Hepatocyte (in vitro differentiated cells): ENCODE data around the gene MAU2. TPM values are rescaled to one million over a fixed set of nuclear protein-coding genes. Genes with fewer than 3 reads are reported as not detected.

ENCODE experiments used
- DNase-seq: peaks from one replicate; pipeline ENCODE4 v3.0.0-alpha.2; 2016; ENCODE audit warnings: low spot score
- H2AFZ ChIP-seq: fragments of 200-600 bp; sonication (generic); 2 replicates; pipeline ENCODE4 v1.6.0; 2016; ENCODE audit warnings: antibody characterized with exemption, mild to moderate bottlenecking
- H3K27ac ChIP-seq: fragments of 200-600 bp; sonication (generic); 2 replicates; pipeline ENCODE4 v1.5.1; 2016; ENCODE audit warnings: mild to moderate bottlenecking
- H3K27me3 ChIP-seq: fragments of 200-600 bp; sonication (generic); 2 replicates; pipeline ENCODE4 v1.6.1; 2016
- H3K36me3 ChIP-seq: fragments of 200-600 bp; sonication (generic); replicated peaks from 2 replicates; pipeline ENCODE4 v1.5.1; 2016; ENCODE audit warnings: low read depth; ENCODE audit not compliant: insufficient read depth
- H3K4me1 ChIP-seq: fragments of 200-600 bp; sonication (generic); 2 replicates; pipeline ENCODE4 v1.5.1; 2016; ENCODE audit warnings: mild to moderate bottlenecking, moderate library complexity; ENCODE audit not compliant: insufficient read depth
- H3K4me2 ChIP-seq: fragments of 200-600 bp; sonication (generic); 2 replicates; pipeline ENCODE4 v1.6.0; 2016
- H3K4me3 ChIP-seq: fragments of 200-600 bp; sonication (generic); 2 replicates; pipeline ENCODE4 v1.5.1; 2016; ENCODE audit warnings: mild to moderate bottlenecking
- H3K79me2 ChIP-seq: fragments of 200-600 bp; sonication (generic); 2 replicates; pipeline ENCODE4 v1.6.0; 2017; ENCODE audit warnings: mild to moderate bottlenecking
- H3K9me2 ChIP-seq: fragments of 200-600 bp; sonication (generic); replicated peaks from 2 replicates; pipeline ENCODE4 v1.6.0; 2017; ENCODE audit warnings: mild to moderate bottlenecking; ENCODE audit not compliant: insufficient read depth
- H3K9me3 ChIP-seq: fragments of 200-600 bp; sonication (generic); 2 replicates; pipeline ENCODE4 v1.5.1; 2016; ENCODE audit warnings: low read depth, mild to moderate bottlenecking
- H4K20me1 ChIP-seq: fragments of 200-600 bp; sonication (generic); 2 replicates; pipeline ENCODE4 v1.6.0; 2016; ENCODE audit warnings: mild to moderate bottlenecking; ENCODE audit not compliant: insufficient read depth, poor library complexity, severe bottlenecking
- CTCF ChIP-seq: fragments of 200-600 bp; sonication (generic); IDR thresholded peaks from 2 replicates; pipeline ENCODE4 v1.5.1; 2016; ENCODE audit warnings: antibody characterized with exemption, mild to moderate bottlenecking; ENCODE audit not compliant: poor library complexity
- EZH2 ChIP-seq: fragments of 200-600 bp; sonication (generic); IDR thresholded peaks from 2 replicates; pipeline ENCODE4 v1.6.1; 2016; ENCODE audit warnings: antibody characterized with exemption, mild to moderate bottlenecking, borderline replicate concordance
- EZH2phosphoT487 ChIP-seq: fragments of 200-600 bp; sonication (generic); IDR thresholded peaks from one replicate; pipeline ENCODE4 v1.6.1; 2018; ENCODE audit warnings: antibody characterized with exemption, mild to moderate bottlenecking, low read depth, moderate library complexity; ENCODE audit not compliant: unreplicated experiment, severe bottlenecking
- WGBS: methylation state at CpG from one replicate; pipeline ENCODE4 v1.1.6; 2016; ENCODE audit warnings: low lambda C conversion rate; ENCODE audit errors: missing lambda C conversion rate; 5-methylcytosine and 5-hydroxymethylcytosine counted together
- polyA plus RNA-seq: library from polyadenylated mRNA; unstranded; fragments of >200 nt; fragmentation: Nextera tagmentation; extraction: Ambion mirVana; gene quantifications from 2 replicates; pipeline ENCODE4 v1.2.1, GENCODE V29; 2016
- total RNA-seq: library from RNA; depleted of rRNA; stranded (reverse); fragments of >200 nt; gene quantifications from 2 replicates; pipeline ENCODE4 v1.2.3, GENCODE V29; 2014

The MAU2 gene
- total and polyA plus RNA-seq, 2 experiments from 2014 or later, result 25.3 to 31.8 TPM

GRCh38 chr19:19356901-19357566 lies 36.4 kb downstream of the MAU2 start:
- Histone ChIP-seq H3K79me2 (no peaks in the 10 kb centered on the region), H3K4me3 (no peak overlapping the region), H3K27me3 (no peaks in the 10 kb centered on the region), H4K20me1 (no peaks in the 10 kb centered on the region), H3K4me1 (no peaks in the 10 kb centered on the region), H3K36me3 (no peaks in the 10 kb centered on the region), H3K9me2 (no peaks in the 10 kb centered on the region), H3K27ac (no peak overlapping the region), H2AFZ (no peak overlapping the region), H3K9me3 (no peaks in the 10 kb centered on the region), H3K4me2 (no peak overlapping the region)
- DNase-seq, result no peak
- no peak for TF ChIP-seq EZH2phosphoT487
- no peak for TF ChIP-seq EZH2
- no peak for TF ChIP-seq CTCF
- WGBS, result 96% methylated on average over 13 of the region's 13 CpGs

DNA sequence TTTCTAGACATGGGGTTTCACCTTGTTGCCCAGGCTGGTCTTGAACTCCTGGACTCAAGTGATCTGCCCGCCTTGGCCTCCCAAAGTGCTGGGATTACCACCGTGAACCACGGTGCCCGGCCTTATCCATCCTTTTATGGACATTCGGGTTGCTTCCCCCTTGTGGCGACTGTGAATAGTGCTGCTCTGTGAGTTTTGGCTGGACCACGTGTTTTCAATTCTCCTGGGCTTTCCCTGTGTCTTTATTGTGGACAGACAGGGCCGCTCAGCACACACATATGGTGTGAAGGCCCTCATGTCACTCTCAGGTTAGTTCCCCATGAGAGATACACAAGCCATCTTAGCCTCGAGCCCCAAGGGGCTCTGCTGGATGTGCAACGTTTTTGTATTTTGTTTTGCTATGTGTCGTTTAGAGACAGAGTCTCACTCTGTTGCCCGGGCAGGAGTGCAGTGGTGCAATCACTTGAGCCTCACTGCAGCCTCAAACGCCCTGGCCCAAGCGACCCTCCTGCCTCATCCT lies 40.5 kb downstream of the MAU2 start:
- no peaks in the 10 kb centered on the region for H3K36me3 ChIP-seq
- no peak overlapping the region for H3K4me3 ChIP-seq
- H3K9me2 ChIP-seq, result no peaks in the 10 kb centered on the region
- H3K79me2 ChIP-seq, result no peaks in the 10 kb centered on the region
- H3K4me1 ChIP-seq, result no peaks in the 10 kb centered on the region
- no peaks in the 10 kb centered on the region for H3K9me3 ChIP-seq
- no peaks in the 10 kb centered on the region for H4K20me1 ChIP-seq
- no peak overlapping the region for H3K4me2 ChIP-seq
- 30% methylated on average over 14 of the region's 14 CpGs for whole genome bisulfite sequencing
- H3K27me3 ChIP-seq, result no peaks in the 10 kb centered on the region
- TF ChIP-seq EZH2phosphoT487 (no peak), CTCF (peak; percentile 72)
- no peak overlapping the region for H3K27ac ChIP-seq
- H2AFZ ChIP-seq, result no peak overlapping the region
- DNase-seq, result peak; percentile 85

- Histone ChIP-seq H2AFZ (no peak overlapping the region), H3K9me2 (no peaks in the 10 kb centered on the region), H4K20me1 (no peaks in the 10 kb centered on the region), H3K4me3 (no peak overlapping the region), H3K4me1 (no peaks in the 10 kb centered on the region), H3K4me2 (no peak overlapping the region), H3K27me3 (no peaks in the 10 kb centered on the region), H3K27ac (no peak overlapping the region), H3K79me2 (no peaks in the 10 kb centered on the region), H3K36me3 (no peaks in the 10 kb centered on the region), H3K9me3 (no peaks in the 10 kb centered on the region)
- 92% methylated on average over 4 of the region's 4 CpGs for WGBS
- TF ChIP-seq CTCF (no peak), EZH2 (no peak), EZH2phosphoT487 (no peak)
- no peak for DNase-seq
Observed at GRCh38 chr19:19362075-19362474, 41.4 kb downstream of the MAU2 start.
